ENCODE data around the gene CLIC6. TPM values are rescaled to one million over a fixed set of nuclear protein-coding genes. Genes with fewer than 3 reads are reported as not detected.

The CLIC6 gene
- total and polyA plus RNA-seq, 2 of the 8 experiments (the other 6 are each of a cell fraction or from before 2014, with no cell fraction given), result 0.42 to 1.3 TPM

- TF ChIP-seq KDM1A (IDR thresholded peaks at IDR 0.05; ENCODE audit: borderline replicate concordance, low read length) (no peak), TBP (IDR thresholded peaks at IDR 0.05; ENCODE audit: low read depth, low read length) (no peak)
These were observed 61.4 kb downstream of the CLIC6 start (continued) for GRCh38 chr21:34730194-34730593.
